BLaER1 (cell line): ENCODE data around the gene SLC31A1.

Experiments used
- H3K27ac ChIP-seq: shearing (Covaris generic); formaldehyde crosslinking; 2 replicates; pipeline ENCODE4 v1.8.1; 2022
- H3K27me3 ChIP-seq: shearing (Covaris generic); formaldehyde crosslinking; 2 replicates; pipeline ENCODE4 v1.8.1; 2022
- H3K36me3 ChIP-seq: shearing (Covaris generic); formaldehyde crosslinking; 2 replicates; pipeline ENCODE4 v1.8.1; 2022
- H3K4me1 ChIP-seq: shearing (Covaris generic); formaldehyde crosslinking; 2 replicates; pipeline ENCODE4 v1.8.1; 2022
- H3K4me2 ChIP-seq: shearing (Covaris generic); formaldehyde crosslinking; 2 replicates; pipeline ENCODE4 v1.8.1; 2022
- H3K4me3 ChIP-seq: shearing (Covaris generic); formaldehyde crosslinking; 2 replicates; pipeline ENCODE4 v1.8.1; 2022
- H3K9ac ChIP-seq: shearing (Covaris generic); formaldehyde crosslinking; 2 replicates; pipeline ENCODE4 v1.8.1; 2022
- H3K9me3 ChIP-seq: shearing (Covaris generic); formaldehyde crosslinking; 2 replicates; pipeline ENCODE4 v1.8.1; 2022
- H4K20me1 ChIP-seq: shearing (Covaris generic); formaldehyde crosslinking; 2 replicates; pipeline ENCODE4 v1.8.1; 2022
- Cebpa-rat ChIP-seq: shearing (Covaris generic); IDR thresholded peaks from 2 replicates; pipeline ENCODE4 v1.8.1; 2022

The SLC31A1 gene

DNA sequence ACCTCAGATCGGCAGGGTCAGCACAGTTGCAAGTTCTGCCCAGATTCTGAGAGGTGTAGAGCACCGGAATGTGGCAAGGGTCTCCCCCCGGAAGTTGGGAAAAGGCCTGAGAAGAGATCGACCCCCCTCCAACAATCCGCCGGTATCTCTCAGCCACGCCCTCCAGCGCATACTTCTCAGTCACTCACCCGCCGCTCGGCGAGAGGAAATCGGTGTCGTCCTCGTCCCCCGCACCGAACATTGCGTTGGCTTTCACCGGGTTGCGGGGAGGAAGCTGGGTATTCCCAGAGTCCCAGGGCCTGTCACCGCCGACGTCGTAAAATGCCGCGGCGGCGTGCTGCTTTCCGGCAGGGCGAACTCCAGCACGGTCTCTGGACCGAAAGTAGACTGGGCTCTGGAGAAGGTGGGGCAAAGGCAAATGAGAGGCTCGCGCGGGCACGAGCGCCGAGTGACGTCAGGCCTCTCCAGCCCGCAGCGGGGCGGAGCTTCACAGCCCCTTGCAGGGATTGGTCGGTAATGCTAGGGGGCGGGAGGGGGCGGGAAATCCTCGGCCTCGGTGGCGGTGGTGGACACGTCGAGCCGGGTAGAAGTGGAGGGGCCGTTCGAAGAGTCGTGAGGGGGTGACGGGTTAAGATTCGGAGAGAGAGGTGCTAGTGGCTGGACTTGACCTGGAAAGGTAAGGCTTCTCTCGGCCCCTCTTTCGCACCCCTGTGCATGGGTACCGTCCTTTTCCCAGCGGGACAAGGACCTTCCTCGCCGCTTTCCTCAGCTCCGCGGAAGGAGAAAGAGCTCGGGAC lies at the start of gene SLC31A1, which contains the start of gene FKBP15:
Gene SLC31A1 (plus strand): TSS at position 542 of the 797 bp plus-strand sequence. CDS start 34,605 bp downstream, outside the sequence.
Gene FKBP15 (minus strand): TSS at position 275 of the 797 bp plus-strand sequence. CDS start 34 bp downstream, at position 241.
- H3K4me1 ChIP-seq = peaks cover 45% of the 10 kb centered on the region
- peak within 1 kb of the TSS; percentile 97 for H3K4me2 ChIP-seq
- H3K9me3 ChIP-seq = no peaks in the 10 kb centered on the region
- H4K20me1 ChIP-seq = peaks cover 33% of the 10 kb centered on the region; the same call in 1 of the 2 replicates
- no peak for TF ChIP-seq Cebpa-rat
- H3K9ac ChIP-seq = peak within 1 kb of the TSS; percentile 85
- peak within 1 kb of the TSS; percentile 77 for H3K27ac ChIP-seq
- H3K4me3 ChIP-seq = peak within 1 kb of the TSS; percentile 93
- peaks cover 21% of the 10 kb centered on the region for H3K36me3 ChIP-seq
- H3K27me3 ChIP-seq = no peaks in the 10 kb centered on the region

DNA sequence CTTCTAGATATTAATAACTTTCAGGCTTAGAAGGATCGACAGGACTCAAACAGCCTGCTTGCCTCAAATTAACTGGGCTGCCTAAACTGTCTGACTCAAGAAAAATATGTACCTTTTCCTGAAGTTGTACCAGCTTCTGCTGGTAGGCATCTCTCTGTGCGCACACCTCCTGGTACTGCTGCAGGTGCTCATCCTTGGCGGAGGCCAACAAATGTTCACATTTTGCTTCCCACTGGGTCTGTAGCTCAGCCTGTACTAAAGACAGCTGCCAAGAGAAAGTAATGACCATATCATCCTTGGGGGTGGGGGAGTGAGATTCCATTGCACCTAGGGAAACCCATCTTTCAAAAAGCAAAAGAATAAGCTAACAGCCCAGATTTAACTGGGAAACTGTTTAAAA lies 48.0 kb upstream of the SLC31A1 start:
- Histone ChIP-seq H3K4me2 (no peak overlapping the region), H3K9ac (no peak overlapping the region), H3K4me1 (no peaks in the 10 kb centered on the region), H3K27ac (no peak overlapping the region), H3K9me3 (no peaks in the 10 kb centered on the region; the same call in 1 of the 2 replicates), H3K36me3 (peaks cover 96% of the 10 kb centered on the region), H3K4me3 (no peak overlapping the region), H4K20me1 (no peaks in the 10 kb centered on the region), H3K27me3 (no peaks in the 10 kb centered on the region)
- TF ChIP-seq Cebpa-rat = no peak

DNA sequence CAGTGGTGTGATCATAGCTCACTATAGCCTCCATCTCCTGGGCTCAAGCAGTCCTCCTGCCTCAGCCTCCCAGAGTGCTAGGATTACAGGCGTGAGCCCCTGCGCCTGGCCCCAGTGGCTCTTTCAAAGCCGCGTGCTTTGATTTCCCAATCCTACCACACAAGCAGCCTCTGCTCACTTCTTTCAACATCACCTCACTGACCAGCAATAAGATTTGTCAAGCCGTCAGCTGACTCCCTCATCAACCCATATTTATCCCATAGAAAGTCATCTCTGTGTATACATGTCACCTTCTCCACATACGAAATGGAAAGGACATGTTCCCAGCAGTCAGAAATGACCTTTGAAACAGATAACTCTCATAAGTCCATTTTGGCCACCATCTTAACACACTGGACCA lies 44.5 kb upstream of the SLC31A1 start:
- Histone ChIP-seq H3K27me3 (no peaks in the 10 kb centered on the region), H3K4me3 (no peak overlapping the region), H3K9ac (no peak overlapping the region), H3K4me1 (no peaks in the 10 kb centered on the region), H3K36me3 (peaks cover 97% of the 10 kb centered on the region), H3K27ac (no peak overlapping the region), H3K9me3 (no peaks in the 10 kb centered on the region; the same call in 1 of the 2 replicates), H3K4me2 (no peak overlapping the region), H4K20me1 (no peaks in the 10 kb centered on the region)
- TF ChIP-seq Cebpa-rat = no peak

DNA sequence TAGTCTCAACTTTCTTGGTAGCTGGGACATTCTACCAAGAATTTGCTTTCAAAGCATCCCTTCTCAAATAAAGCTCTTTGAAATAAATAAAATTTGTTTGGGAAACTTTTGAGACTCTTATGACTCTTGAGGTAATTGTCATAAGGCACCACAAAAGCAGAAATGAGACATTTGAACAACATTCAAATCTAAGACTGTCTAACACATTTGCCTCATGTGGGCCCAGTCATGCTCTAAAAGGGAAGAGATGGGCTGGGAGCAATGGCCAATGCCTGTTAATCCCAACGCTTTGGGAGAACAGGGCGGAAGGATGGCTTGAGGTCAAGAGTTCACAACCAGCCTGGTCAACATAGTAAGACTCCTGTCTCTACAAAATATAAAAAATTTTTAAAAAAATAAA lies 44.1 kb upstream of the SLC31A1 start:
- H3K9ac ChIP-seq = no peak overlapping the region
- no peak overlapping the region for H3K27ac ChIP-seq
- H3K4me1 ChIP-seq = no peaks in the 10 kb centered on the region
- TF ChIP-seq Cebpa-rat = no peak
- no peak overlapping the region for H3K4me3 ChIP-seq
- H4K20me1 ChIP-seq = no peaks in the 10 kb centered on the region
- no peak overlapping the region for H3K4me2 ChIP-seq
- H3K27me3 ChIP-seq = no peaks in the 10 kb centered on the region
- H3K36me3 ChIP-seq = peaks cover 98% of the 10 kb centered on the region
- no peaks in the 10 kb centered on the region; the same call in 1 of the 2 replicates for H3K9me3 ChIP-seq

- Histone ChIP-seq H3K36me3 (peaks cover 98% of the 10 kb centered on the region), H3K27me3 (no peaks in the 10 kb centered on the region), H3K4me1 (no peaks in the 10 kb centered on the region), H3K4me3 (no peak overlapping the region), H3K27ac (no peak overlapping the region), H3K9ac (no peak overlapping the region), H3K9me3 (no peaks in the 10 kb centered on the region), H3K4me2 (no peak overlapping the region), H4K20me1 (no peaks in the 10 kb centered on the region)
- no peak for TF ChIP-seq Cebpa-rat
These were observed 43.3 kb upstream of the SLC31A1 start for GRCh38 chr9:113178087-113178486.

GRCh38 chr9:113179839-113180238 lies 41.5 kb upstream of the SLC31A1 start:
- Histone ChIP-seq H3K27me3 (no peaks in the 10 kb centered on the region), H3K9ac (no peak overlapping the region), H4K20me1 (no peaks in the 10 kb centered on the region), H3K4me1 (no peaks in the 10 kb centered on the region), H3K36me3 (peaks cover 98% of the 10 kb centered on the region), H3K4me3 (no peak overlapping the region), H3K4me2 (no peak overlapping the region), H3K9me3 (no peaks in the 10 kb centered on the region), H3K27ac (no peak overlapping the region)
- no peak for TF ChIP-seq Cebpa-rat

- Histone ChIP-seq H3K9ac (no peak overlapping the region), H3K36me3 (peaks cover 100% of the 10 kb centered on the region), H3K4me3 (no peak overlapping the region), H3K4me1 (no peaks in the 10 kb centered on the region), H3K27me3 (no peaks in the 10 kb centered on the region), H3K27ac (no peak overlapping the region), H3K9me3 (no peaks in the 10 kb centered on the region), H4K20me1 (no peaks in the 10 kb centered on the region), H3K4me2 (no peak overlapping the region)
- TF ChIP-seq Cebpa-rat = no peak
These were observed 40.2 kb upstream of the SLC31A1 start for GRCh38 chr9:113181165-113181564.

GRCh38 chr9:113183956-113184488 lies 37.3 kb upstream of the SLC31A1 start:
- no peaks in the 10 kb centered on the region for H3K9me3 ChIP-seq
- peaks cover 100% of the 10 kb centered on the region for H3K36me3 ChIP-seq
- H4K20me1 ChIP-seq = no peaks in the 10 kb centered on the region
- H3K27ac ChIP-seq = no peak overlapping the region
- TF ChIP-seq Cebpa-rat = no peak
- H3K4me1 ChIP-seq = no peaks in the 10 kb centered on the region
- no peak overlapping the region for H3K9ac ChIP-seq
- no peaks in the 10 kb centered on the region for H3K27me3 ChIP-seq
- no peak overlapping the region for H3K4me3 ChIP-seq
- H3K4me2 ChIP-seq = no peak overlapping the region

- H3K9ac ChIP-seq = no peak overlapping the region
- H3K36me3 ChIP-seq = peaks cover 95% of the 10 kb centered on the region
- no peaks in the 10 kb centered on the region for H3K4me1 ChIP-seq
- H4K20me1 ChIP-seq = no peaks in the 10 kb centered on the region
- H3K9me3 ChIP-seq = no peaks in the 10 kb centered on the region
- no peaks in the 10 kb centered on the region for H3K27me3 ChIP-seq
- H3K27ac ChIP-seq = no peak overlapping the region
- H3K4me2 ChIP-seq = no peak overlapping the region
- no peak overlapping the region for H3K4me3 ChIP-seq
- TF ChIP-seq Cebpa-rat = no peak
These were observed 36.8 kb upstream of the SLC31A1 start for GRCh38 chr9:113184539-113184938.

DNA sequence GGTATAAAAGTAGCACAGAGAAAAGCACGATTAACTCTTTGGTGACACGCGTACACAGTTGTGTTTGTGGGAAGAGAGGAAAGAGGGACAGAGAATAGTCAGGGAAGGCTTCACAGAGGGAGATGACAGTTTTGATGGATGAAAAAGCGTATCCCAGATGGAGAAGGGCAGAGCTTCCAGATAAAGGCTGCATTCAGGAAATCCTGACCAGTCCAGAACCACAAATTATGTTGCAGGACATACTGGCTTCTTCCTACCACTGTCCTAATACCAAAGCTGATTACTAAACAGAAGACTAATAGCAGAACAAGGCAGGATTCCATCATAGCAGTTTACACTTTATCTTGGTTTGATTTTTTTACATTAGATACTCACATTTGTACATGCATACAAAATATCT lies 36.1 kb upstream of the SLC31A1 start:
- no peak overlapping the region for H3K27ac ChIP-seq
- peaks cover 93% of the 10 kb centered on the region for H3K36me3 ChIP-seq
- H3K9me3 ChIP-seq = no peaks in the 10 kb centered on the region
- H3K9ac ChIP-seq = no peak overlapping the region
- no peak overlapping the region for H3K4me3 ChIP-seq
- no peaks in the 10 kb centered on the region for H3K4me1 ChIP-seq
- H3K4me2 ChIP-seq = no peak overlapping the region
- H3K27me3 ChIP-seq = no peaks in the 10 kb centered on the region
- TF ChIP-seq Cebpa-rat = no peak
- no peaks in the 10 kb centered on the region for H4K20me1 ChIP-seq
